Gastrocnemius medialis (tissue), 4 donors: Measurements from ENCODE around the gene ST7L. TPM values are rescaled to one million over a fixed set of nuclear protein-coding genes. Genes with fewer than 3 reads are reported as not detected.
A peak's percentile ranks its signal among the peaks of the same experiment; 100 is the strongest.
"Not testable (repeated sequence)": the region's sequence is repeated elsewhere in the genome, so short reads cannot be mapped to it uniquely, and the experiment has no call there.

Experiments used
- ATAC-seq, 2 donors: fragments of 150-250 bp; one replicate each; pipeline ENCODE4 v1.9.1; 2016
- DNase-seq, 2 donors: peaks; one replicate each; pipeline ENCODE4 v3.0.0-alpha.2; 2019
- H3K27ac ChIP-seq, 4 donors: fragments of 200-600 bp; sonication (generic); 1 replicate in 1 of 4; 2 replicates in 3 of 4; pipeline ENCODE4 v1.5.1; 2016 to 2018; ENCODE audit warnings: mild to moderate bottlenecking in 2 of 4, moderate library complexity in 1 of 4
- H3K27me3 ChIP-seq, 3 donors: fragments of 200-600 bp; sonication (generic) in 2 of 3; 1 replicate in 1 of 3; 2 replicates in 2 of 3; pipeline versions ENCODE4 v1.5.1 to v1.6.0; 2016 to 2019; ENCODE audit warnings: mild to moderate bottlenecking in 1 of 3, moderate library complexity in 1 of 3
- H3K36me3 ChIP-seq, 2 donors: fragments of 200-600 bp; sonication (generic) in 1 of 2; one replicate each; pipeline ENCODE4 v1.5.1; 2017 to 2018
- H3K4me1 ChIP-seq, 2 donors: fragments of 200-600 bp; sonication (generic) in 1 of 2; one replicate each; pipeline ENCODE4 v1.5.1; 2016 to 2017; ENCODE audit warnings: mild to moderate bottlenecking in 2 of 2
- H3K4me3 ChIP-seq, 4 donors: fragments of 200-600 bp; sonication (generic) in 3 of 4; 1 replicate in 1 of 4; 2 replicates in 3 of 4; pipeline ENCODE4 v1.5.1; 2016 to 2019; ENCODE audit warnings: mild to moderate bottlenecking in 2 of 4
- H3K9me3 ChIP-seq, 3 donors: fragments of 200-600 bp; sonication (generic) in 2 of 3; 1 replicate in 1 of 3; 2 replicates in 2 of 3; pipeline ENCODE4 v1.5.1; 2016 to 2019
- CTCF ChIP-seq, 5 experiments: fragments of 450-650 bp in 3 of 5; fragments of 200-600 bp in 2 of 5; sonication (generic) in 2 of 5; IDR thresholded peaks in 4 of 5; conservative IDR thresholded peaks in 1 of 5; 1 replicate in 4 of 5; 2 replicates in 1 of 5; pipeline ENCODE4 v1.5.1; 2016 to 2019; ENCODE audit warnings: antibody characterized with exemption in 5 of 5, mild to moderate bottlenecking in 3 of 5, moderate library complexity in 3 of 5
- POLR2A ChIP-seq, 2 donors: fragments of 450-650 bp; IDR thresholded peaks; one replicate each; pipeline ENCODE4 v1.6.1; 2017; ENCODE audit warnings: antibody characterized with exemption in 2 of 2, mild to moderate bottlenecking in 2 of 2, moderate library complexity in 2 of 2
- in situ Hi-C, 4 donors: fragments of 200-750 bp; cut with MboI; loops; one replicate each; pipeline versions ENCODE4 v1.15.0 to v1.8.0; 2017; ENCODE audit warnings: low sequenced_read_pairs in 4 of 4
- intact Hi-C: fragments of 100-400 bp; cut with DNase I; formaldehyde crosslinking; loops from one replicate; pipeline ENCODE4 v1.15.1; 2023; ENCODE audit warnings: low total_unique reads
- total RNA-seq, 4 donors: library from RNA; depleted of rRNA; stranded (reverse); fragments of >200 nt; gene quantifications; one replicate each; pipeline versions ENCODE4 v1.1.0 to v1.2.3, GENCODE V29; 2016

ST7L gene
- total RNA-seq, 4 donors from 2014 or later: 9.6 to 16.7 (median 15.0) TPM

GRCh38 chr1:112625696-112626095 is 6.8 kb upstream of the ST7L start:
- in situ Hi-C loops: loop anchor here in 2 of 4 donors (10.0 kb wide), 1 partner anchor 79 kb away; the partner anchor contains the start of gene RHOC (in 2 of the 2)
- no peak for TF ChIP-seq POLR2A (IDR thresholded peaks at IDR 0.05)
- TF ChIP-seq CTCF (IDR thresholded peaks at IDR 0.05 in 4 of 5, conservative IDR thresholded peaks at IDR 0.05 in 1 of 5): no peak
- Histone ChIP-seq H3K4me1 (peaks cover 41 to 47% of the 10 kb centered on the region in 2 donors), H3K27ac (peak overlapping the region in 3 of 4 donors; percentile 3 to 97 (median 43)), H3K4me3 (no peak overlapping the region), H3K36me3 (no peaks in the 10 kb centered on the region), H3K27me3 (no peaks in the 10 kb centered on the region), H3K9me3 (no peaks in the 10 kb centered on the region)
- ATAC-seq (no peak), DNase-seq (no peak)
- intact Hi-C loops: loop anchor here (5.0 kb wide), 1 partner anchor 47 kb away; the partner anchor contains the start of gene MOV10

- in situ Hi-C loops: loop anchor here (5.0 to 25.0 kb wide), 3 partner anchors 80 to 1288 kb away; partner anchors contain the start of genes RHOC (in 3 of the 4), AP4B1 (in 1 of the 4) and DCLRE1B (in 1 of the 4)
- DNase-seq, ATAC-seq, H3K36me3 ChIP-seq, intact Hi-C loops, H3K4me3 ChIP-seq, H3K9me3 ChIP-seq, H3K27me3 ChIP-seq: not testable (repeated sequence)
- peak overlapping the region in 1 of 4 donors; percentile 97 for H3K27ac ChIP-seq
- H3K4me1 ChIP-seq: peaks cover 43 to 50% of the 10 kb centered on the region in 2 donors
Measured at GRCh38 chr1:112624493-112624892, 5.6 kb upstream of the ST7L start.

- no peak for ATAC-seq
- TF ChIP-seq POLR2A (IDR thresholded peaks at IDR 0.05): no peak
- no peak for TF ChIP-seq CTCF (IDR thresholded peaks at IDR 0.05 in 4 of 5, conservative IDR thresholded peaks at IDR 0.05 in 1 of 5)
- H3K36me3 ChIP-seq: peaks cover 0 to 11% of the 10 kb centered on the region in 2 donors
- no peak for DNase-seq
- H3K9me3 ChIP-seq: no peaks in the 10 kb centered on the region
- peaks cover 33 to 42% of the 10 kb centered on the region in 2 donors for H3K4me1 ChIP-seq
- peak overlapping the region; percentile 97 to 99 (median 98) for H3K27ac ChIP-seq
- in situ Hi-C loops: loop anchor here (5.0 to 25.0 kb wide), 3 partner anchors 84 to 1292 kb away; partner anchors contain the start of genes RHOC (in 3 of the 4), AP4B1 (in 1 of the 4) and DCLRE1B (in 1 of the 4)
- H3K4me3 ChIP-seq: peak overlapping the region; percentile 79 to 100 (median 95)
- intact Hi-C loops: no loop called here
- H3K27me3 ChIP-seq: no peaks in the 10 kb centered on the region
Measured at GRCh38 chr1:112620377-112620695, 1.4 kb upstream of the ST7L start.

- Histone ChIP-seq H3K36me3 (peaks cover 0 to 17% of the 10 kb centered on the region in 2 donors), H3K4me3 (peak within 1 kb of the TSS; percentile 79 to 100 (median 95)), H3K9me3 (no peaks in the 10 kb centered on the region), H3K4me1 (peaks cover 33 to 42% of the 10 kb centered on the region in 2 donors), H3K27me3 (no peaks in the 10 kb centered on the region), H3K27ac (peak within 1 kb of the TSS; percentile 97 to 99 (median 98))
- no peak for TF ChIP-seq CTCF (IDR thresholded peaks at IDR 0.05 in 4 of 5, conservative IDR thresholded peaks at IDR 0.05 in 1 of 5)
- TF ChIP-seq POLR2A (IDR thresholded peaks at IDR 0.05): peak; percentile 85 to 94
- peak; percentile 94 for ATAC-seq
- peak; percentile 86 to 90 for DNase-seq
- in situ Hi-C loops: loop anchor here (5.0 to 25.0 kb wide), 4 partner anchors 85 to 1293 kb away; partner anchors contain the start of genes RHOC (in 4 of the 4), AP4B1 (in 1 of the 4), CTTNBP2NL (in 1 of the 4) and DCLRE1B (in 1 of the 4)
- intact Hi-C loops: loop anchor here (2.0 to 10.0 kb wide), 5 partner anchors 87 to 1308 kb away; partner anchors contain the start of genes HIPK1, PPM1J and RHOC
Measured at GRCh38 chr1:112619518-112620376, 806 bp upstream of the ST7L start, which contains the start of gene CAPZA1. TSS of gene CAPZA1 (plus strand) at chr1:112619832. CDS start at chr1:112619845, 13 bp downstream.
